GM12865 (cell line): Measurements from ENCODE around the gene AHNAK.

Source experiments
- DNase-seq: peaks from one replicate; pipeline ENCODE4 v3.0.0; 2010; ENCODE audit warnings: low read depth
- H3K4me3 ChIP-seq: 2 replicates; pipeline ENCODE4 v1.5.1; 2011; ENCODE audit warnings: mild to moderate bottlenecking, low read depth, low read length, control low read depth
- TF ChIP-seq, protein P1 (sequence below): IDR thresholded peaks from 2 replicates; pipeline ENCODE4 v1.5.1; 2011; ENCODE audit warnings: low read length, control low read depth, low read depth, inconsistent platforms; ENCODE audit not compliant: insufficient read depth; ENCODE audit errors: missing control alignments

Gene AHNAK

DNA sequence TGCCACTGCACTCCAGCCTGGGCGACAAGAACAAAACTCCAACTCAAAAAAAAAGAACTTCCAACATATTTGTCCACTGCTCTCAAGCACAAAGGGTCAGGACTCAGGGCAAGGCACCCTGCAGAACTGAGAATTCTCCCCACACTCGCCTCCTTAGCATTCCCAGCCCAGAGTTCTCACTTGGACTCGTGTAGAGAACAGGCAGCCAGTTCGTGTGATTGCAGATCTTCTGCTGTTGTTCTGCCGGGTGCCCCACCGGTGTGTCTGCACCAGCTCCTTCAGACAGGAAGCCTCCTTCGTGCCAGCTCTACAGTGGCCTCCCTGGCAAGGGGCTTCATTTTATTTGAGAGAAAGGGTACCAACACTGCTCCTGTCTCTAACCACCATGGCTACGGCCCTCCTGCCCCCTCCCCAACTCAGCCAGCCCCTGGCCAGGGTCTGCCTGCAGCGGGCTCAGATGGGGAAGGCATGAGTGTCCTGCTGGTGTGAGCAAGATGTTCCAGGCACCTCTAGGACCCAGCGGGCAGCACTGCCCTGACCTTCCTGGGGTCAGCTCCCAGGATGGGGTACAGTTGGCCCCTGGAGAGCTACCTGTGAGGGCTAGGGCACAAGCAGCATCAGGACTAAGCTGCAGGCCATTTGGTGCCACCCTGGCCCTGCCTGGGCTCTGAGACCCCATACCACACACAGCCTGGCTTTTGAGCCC is 147.3 kb downstream of the AHNAK start:
- TF ChIP-seq, protein P1, sequence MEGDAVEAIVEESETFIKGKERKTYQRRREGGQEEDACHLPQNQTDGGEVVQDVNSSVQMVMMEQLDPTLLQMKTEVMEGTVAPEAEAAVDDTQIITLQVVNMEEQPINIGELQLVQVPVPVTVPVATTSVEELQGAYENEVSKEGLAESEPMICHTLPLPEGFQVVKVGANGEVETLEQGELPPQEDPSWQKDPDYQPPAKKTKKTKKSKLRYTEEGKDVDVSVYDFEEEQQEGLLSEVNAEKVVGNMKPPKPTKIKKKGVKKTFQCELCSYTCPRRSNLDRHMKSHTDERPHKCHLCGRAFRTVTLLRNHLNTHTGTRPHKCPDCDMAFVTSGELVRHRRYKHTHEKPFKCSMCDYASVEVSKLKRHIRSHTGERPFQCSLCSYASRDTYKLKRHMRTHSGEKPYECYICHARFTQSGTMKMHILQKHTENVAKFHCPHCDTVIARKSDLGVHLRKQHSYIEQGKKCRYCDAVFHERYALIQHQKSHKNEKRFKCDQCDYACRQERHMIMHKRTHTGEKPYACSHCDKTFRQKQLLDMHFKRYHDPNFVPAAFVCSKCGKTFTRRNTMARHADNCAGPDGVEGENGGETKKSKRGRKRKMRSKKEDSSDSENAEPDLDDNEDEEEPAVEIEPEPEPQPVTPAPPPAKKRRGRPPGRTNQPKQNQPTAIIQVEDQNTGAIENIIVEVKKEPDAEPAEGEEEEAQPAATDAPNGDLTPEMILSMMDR = no peak
- DNase-seq = no peak

DNA sequence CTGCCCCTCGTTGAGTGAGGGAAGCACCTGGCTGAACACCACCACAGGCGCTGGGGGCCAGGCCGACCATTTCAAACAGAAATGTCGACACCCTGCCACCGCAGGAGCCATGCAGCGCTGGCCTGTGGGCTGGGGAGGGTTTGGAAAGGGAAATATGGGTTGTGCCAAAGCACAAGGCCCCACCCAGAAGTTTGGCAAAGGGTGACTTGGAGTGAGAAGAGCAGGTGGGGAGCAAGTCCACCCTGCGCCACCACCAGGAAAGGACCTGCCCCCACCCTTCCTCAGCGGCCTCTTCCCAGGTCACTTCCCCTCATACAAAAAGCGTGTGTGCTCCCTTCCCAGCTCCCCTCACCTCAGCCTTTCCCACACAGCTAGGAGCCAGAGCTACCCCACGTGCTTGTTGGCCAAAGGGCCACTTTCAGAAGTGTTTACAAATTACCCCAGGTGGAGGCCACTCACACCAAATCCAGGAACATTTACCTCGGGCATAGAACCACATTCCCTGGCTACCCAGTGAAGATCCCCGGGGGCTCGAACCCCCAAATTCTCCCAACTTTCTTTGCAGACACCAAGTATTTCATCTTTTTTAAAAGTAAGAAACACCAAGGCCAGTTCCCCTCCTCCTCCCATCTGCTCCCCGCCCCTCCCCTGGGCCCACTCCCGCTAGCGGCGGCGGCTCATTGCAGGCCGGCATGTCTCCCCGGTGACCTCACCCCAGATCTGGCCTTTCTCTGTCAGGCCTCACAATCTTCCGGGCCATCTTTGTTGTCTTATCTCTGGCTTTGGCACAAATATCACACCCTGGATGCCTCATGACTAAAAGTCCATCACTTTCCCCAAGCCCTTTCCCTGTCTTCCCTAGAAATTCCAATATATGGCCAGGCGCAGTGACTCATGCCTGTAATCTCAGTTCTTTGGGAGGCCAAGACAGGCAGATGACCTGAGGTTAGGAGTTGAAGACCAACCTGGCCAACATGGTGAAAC is 148.3 kb downstream of the AHNAK start:
- no peak for DNase-seq
- H3K4me3 ChIP-seq = no peak overlapping the region

More for the DNA sequence above, 147.3 kb downstream of the AHNAK start:
- no peak overlapping the region for H3K4me3 ChIP-seq

DNA sequence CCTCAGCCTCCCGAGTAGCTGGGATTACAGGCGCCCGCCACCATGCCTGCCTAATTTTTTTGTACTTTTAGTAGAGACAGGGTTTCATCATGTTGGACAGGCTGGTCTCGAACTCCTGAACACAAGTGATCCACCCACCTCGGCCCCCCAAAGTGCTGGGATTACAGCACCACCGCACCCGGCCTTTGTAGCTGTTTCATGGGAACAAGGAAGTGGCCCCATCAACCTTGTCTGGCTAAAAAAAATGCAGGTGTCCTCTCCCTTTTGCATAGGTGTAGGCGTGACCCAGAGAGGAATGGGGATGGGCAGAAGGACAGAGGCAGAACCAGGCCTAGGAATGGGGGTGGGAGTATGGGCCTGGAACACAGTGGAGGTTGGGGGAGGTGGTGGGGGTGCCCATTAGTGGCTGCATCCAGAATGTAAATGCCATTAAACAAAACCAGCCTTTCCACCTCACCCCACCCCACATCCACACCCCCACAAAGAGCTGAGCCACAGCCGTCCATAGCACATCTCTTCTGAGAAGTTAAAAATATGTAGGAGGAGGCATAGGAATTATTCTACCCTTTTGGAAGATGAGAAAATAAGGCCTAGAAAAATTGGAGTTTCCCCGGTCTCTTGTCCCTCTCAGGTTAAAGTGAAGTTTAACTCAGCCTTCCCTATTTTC is 150.6 kb downstream of the AHNAK start:
- no peak for DNase-seq
- no peak overlapping the region for H3K4me3 ChIP-seq
- TF ChIP-seq, protein P1 = no peak

More for the DNA sequence above, 148.3 kb downstream of the AHNAK start:
- TF ChIP-seq, protein P1 = no peak

DNA sequence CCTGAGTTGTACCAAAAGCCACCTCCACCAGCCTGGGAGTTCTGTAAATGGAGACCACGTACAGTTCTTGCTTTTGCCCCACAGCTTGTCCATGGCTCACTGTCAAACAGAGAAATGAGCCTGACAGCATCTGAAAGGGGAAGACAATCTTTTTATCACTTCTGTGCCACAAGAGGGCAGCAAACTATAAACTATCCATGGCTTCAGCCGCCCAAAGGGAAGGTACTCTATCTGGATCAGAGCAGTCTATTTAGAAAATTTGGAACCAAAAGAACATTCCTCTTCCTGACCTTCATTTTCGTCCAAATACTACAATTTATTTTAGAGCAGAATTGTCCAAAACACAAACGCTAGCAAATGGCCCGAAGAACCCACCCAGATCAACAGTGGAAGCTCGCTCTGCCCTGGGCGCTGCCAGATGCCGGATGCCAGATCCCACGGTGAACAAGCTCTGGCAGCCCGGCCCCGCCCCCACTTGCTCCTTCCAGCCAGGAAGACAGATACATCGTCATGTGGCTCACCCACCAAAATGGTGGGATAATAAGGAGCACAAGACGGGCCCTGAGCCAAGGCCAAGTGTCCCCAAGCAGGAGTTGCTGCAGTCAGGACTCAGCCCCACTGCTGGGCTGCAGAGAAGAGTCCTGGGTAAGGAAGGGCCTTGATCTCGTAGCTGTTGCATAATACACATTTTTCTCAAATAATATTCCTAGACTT is 151.6 kb downstream of the AHNAK start:
- DNase-seq = peak; percentile 78
- TF ChIP-seq, protein P1 = peak; percentile 62
- H3K4me3 ChIP-seq = no peak overlapping the region

DNA sequence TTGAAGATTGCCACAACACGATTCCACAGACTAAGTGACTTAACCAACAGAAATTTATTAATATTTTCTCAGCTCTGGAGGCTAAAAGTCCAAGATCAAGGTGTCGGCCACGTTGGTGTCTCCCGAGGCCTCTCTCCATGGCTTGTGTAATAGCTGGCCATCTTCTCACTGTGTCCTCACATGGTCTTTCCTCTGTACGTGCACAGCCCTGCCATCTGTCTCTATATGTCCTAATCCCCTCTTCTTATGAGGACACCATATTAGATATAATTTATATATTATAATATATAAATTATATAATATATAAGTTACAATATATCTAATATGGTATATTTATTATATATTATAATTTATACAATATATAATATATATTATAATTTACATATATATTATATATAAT is 152.9 kb downstream of the AHNAK start:
- H3K4me3 ChIP-seq = no peak overlapping the region
- TF ChIP-seq, protein P1 = no peak

DNA sequence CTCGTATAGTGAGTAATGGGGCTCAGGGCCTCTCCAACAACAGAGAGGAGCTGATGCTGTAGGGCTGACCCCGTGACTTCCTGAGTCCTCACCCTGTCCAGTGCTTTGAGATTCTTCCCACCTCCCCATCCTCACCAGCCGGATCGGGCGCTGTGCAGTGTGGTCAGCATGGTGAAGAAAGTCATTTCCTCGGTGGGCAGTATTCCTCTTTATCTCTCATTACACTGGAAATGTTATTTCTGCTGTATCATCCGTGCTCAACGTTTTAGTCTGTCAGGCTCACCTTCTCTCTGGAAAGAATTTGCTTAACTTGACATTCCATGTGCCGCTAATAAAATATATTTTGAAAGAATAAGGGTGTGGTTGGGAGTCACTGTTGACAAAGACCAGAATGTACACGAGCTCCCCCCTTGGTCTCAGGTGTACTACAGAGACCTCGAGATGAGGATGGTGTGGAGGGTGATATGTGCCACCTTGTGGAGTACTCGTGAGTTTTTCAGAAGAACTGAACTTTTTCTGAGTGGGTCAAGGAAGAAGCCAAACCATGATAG is 153.5 kb downstream of the AHNAK start:
- peak; percentile 62 for DNase-seq

More for the DNA sequence above, 152.9 kb downstream of the AHNAK start:
- DNase-seq = no peak

More for the DNA sequence above, 153.5 kb downstream of the AHNAK start:
- TF ChIP-seq, protein P1 = peak; percentile 34
- H3K4me3 ChIP-seq = no peak overlapping the region
